Measurements from ENCODE around the gene ZNF362.
A peak's percentile ranks its signal among the peaks of the same experiment; 100 is the strongest.

Gene ZNF362

DNA sequence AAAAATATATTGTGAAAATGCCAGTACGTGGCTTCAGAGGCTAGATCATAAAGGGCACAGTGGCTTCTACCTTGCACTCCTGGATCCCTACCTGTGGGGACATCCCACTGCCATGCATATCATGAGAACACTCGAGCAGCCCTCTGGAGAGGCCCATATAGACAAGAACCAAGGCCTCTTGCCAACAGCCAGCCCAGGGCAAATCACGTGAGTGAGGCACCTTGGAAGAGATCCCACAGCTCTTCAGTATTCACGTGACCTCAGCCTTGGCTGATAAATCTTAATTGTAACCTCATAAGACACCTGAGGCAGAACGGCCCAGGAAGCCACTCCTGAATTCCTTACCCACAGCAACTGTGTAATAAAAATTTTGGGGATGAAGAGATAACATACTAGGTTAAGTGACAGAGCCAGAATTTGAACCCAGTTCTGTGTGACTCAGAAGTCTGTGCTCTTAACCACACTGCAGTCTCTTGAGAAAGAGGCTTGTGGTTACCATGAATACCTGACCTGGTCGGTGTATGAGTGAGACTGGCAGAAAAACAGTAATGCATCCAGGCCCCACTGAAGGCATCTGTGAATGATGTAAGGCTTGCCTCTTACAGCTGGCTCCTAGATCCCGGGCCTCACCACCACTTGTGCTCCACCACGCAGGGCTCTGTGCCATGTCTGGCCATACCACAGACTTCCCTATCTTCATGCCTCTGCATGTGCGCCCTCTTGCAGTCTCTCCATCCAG is 71.5 kb downstream of the ZNF362 start:
- 96 to 98% methylated on average over 7 to 8 of the region's 9 CpGs for WGBS, 2 experiments (ENCODE audit: insufficient coverage in 2 of 2)
- H3K4me1 ChIP-seq (ENCODE audit: control insufficient read depth, insufficient read depth, low read length, poor library complexity, severe bottlenecking), result peaks cover 7% of the 10 kb centered on the region
- no peaks in the 10 kb centered on the region for H3K9me3 ChIP-seq (ENCODE audit: control insufficient read depth, low read length)
- H3K4me3 ChIP-seq (ENCODE audit: extremely low read depth, insufficient read depth, low read length, poor library complexity, severe bottlenecking), result no peak overlapping the region
- peaks cover 99% of the 10 kb centered on the region for H3K36me3 ChIP-seq (ENCODE audit: control insufficient read depth, insufficient read depth, low read length)
- no peak overlapping the region for H3K27ac ChIP-seq (ENCODE audit: low read depth, low read length, severe bottlenecking)

DNA sequence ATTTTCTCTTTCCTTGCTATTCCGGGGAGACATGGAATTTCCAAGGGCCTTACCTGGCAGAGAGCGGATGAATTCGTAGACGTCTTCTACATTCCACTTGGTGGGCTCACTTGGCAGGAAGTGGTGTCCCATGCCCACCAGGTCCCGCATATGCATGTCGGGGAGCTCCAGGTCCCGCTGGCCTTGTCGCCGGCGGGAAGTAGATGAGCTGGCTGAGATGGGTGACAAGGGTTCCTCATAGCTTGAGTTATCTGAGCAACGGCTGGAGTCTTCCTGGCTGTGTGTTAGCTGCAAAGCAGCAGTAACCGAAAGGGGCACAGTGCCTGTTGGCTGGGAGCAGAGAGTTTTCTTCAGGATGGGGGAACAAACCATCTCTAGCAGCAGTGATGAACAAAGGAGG is 72.5 kb downstream of the ZNF362 start:
- H3K4me1 ChIP-seq (ENCODE audit: control insufficient read depth, insufficient read depth, low read length, poor library complexity, severe bottlenecking), result peaks cover 12% of the 10 kb centered on the region
- no peak overlapping the region for H3K4me3 ChIP-seq (ENCODE audit: extremely low read depth, insufficient read depth, low read length, poor library complexity, severe bottlenecking)
- peaks cover 99% of the 10 kb centered on the region for H3K36me3 ChIP-seq (ENCODE audit: control insufficient read depth, insufficient read depth, low read length)
- WGBS, 2 experiments (ENCODE audit: insufficient coverage in 2 of 2), result 94 to 97% methylated on average over 11 to 12 of the region's 12 CpGs
- no peaks in the 10 kb centered on the region for H3K9me3 ChIP-seq (ENCODE audit: control insufficient read depth, low read length)
- H3K27ac ChIP-seq (ENCODE audit: low read depth, low read length, severe bottlenecking), result no peak overlapping the region

- H3K9me3 ChIP-seq (ENCODE audit: control insufficient read depth, low read length), result no peaks in the 10 kb centered on the region
- no peak overlapping the region for H3K27ac ChIP-seq (ENCODE audit: low read depth, low read length, severe bottlenecking)
- 91 to 93% methylated on average over 19 of the region's 19 CpGs for WGBS, 2 experiments (ENCODE audit: insufficient coverage in 2 of 2)
- peaks cover 99% of the 10 kb centered on the region for H3K36me3 ChIP-seq (ENCODE audit: control insufficient read depth, insufficient read depth, low read length)
- peaks cover 15% of the 10 kb centered on the region for H3K4me1 ChIP-seq (ENCODE audit: control insufficient read depth, insufficient read depth, low read length, poor library complexity, severe bottlenecking)
- no peak overlapping the region for H3K4me3 ChIP-seq (ENCODE audit: extremely low read depth, insufficient read depth, low read length, poor library complexity, severe bottlenecking)
These were observed 73.5 kb downstream of the ZNF362 start for GRCh38 chr1:33329600-33330305.

- no peak overlapping the region for H3K4me3 ChIP-seq (ENCODE audit: extremely low read depth, insufficient read depth, low read length, poor library complexity, severe bottlenecking)
- 100% methylated on average over 1 to 3 of the region's 3 CpGs for WGBS, 2 experiments (ENCODE audit: insufficient coverage in 2 of 2)
- H3K27ac ChIP-seq (ENCODE audit: low read depth, low read length, severe bottlenecking), result no peak overlapping the region
- no peaks in the 10 kb centered on the region for H3K9me3 ChIP-seq (ENCODE audit: control insufficient read depth, low read length)
- H3K36me3 ChIP-seq (ENCODE audit: control insufficient read depth, insufficient read depth, low read length), result peaks cover 99% of the 10 kb centered on the region
- peaks cover 21% of the 10 kb centered on the region for H3K4me1 ChIP-seq (ENCODE audit: control insufficient read depth, insufficient read depth, low read length, poor library complexity, severe bottlenecking)
These were observed 74.1 kb downstream of the ZNF362 start for GRCh38 chr1:33330361-33330890.

DNA sequence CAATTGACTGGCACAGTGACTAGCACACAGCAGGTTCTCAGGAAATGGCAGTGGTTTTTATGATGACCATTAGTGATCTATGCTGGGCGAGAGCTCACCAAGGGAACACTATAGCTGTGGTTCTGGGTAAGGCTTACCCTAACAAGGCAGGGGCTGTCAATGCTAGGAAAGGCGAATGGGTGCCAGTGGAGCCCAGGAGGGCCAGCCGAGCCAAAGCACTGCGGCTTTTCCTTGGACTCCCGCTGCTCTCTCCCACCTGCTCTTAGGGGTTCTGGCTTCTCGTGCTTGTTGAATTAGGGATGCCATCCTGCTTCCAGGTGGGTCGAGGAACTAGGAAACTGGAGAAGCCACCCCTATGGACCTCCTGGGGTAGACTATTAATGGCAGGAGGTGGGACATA is 74.6 kb downstream of the ZNF362 start:
- H3K4me3 ChIP-seq (ENCODE audit: extremely low read depth, insufficient read depth, low read length, poor library complexity, severe bottlenecking), result no peak overlapping the region
- peaks cover 22% of the 10 kb centered on the region for H3K4me1 ChIP-seq (ENCODE audit: control insufficient read depth, insufficient read depth, low read length, poor library complexity, severe bottlenecking)
- 98 to 100% methylated on average over 5 to 7 of the region's 7 CpGs for WGBS, 2 experiments (ENCODE audit: insufficient coverage in 2 of 2)
- peaks cover 98% of the 10 kb centered on the region for H3K36me3 ChIP-seq (ENCODE audit: control insufficient read depth, insufficient read depth, low read length)
- no peak overlapping the region for H3K27ac ChIP-seq (ENCODE audit: low read depth, low read length, severe bottlenecking)
- no peaks in the 10 kb centered on the region for H3K9me3 ChIP-seq (ENCODE audit: control insufficient read depth, low read length)

GRCh38 chr1:33331444-33332356 is 75.4 kb downstream of the ZNF362 start:
- WGBS, 2 experiments (ENCODE audit: insufficient coverage in 2 of 2), result 96 to 98% methylated on average over 7 to 9 of the region's 10 CpGs
- H3K27ac ChIP-seq (ENCODE audit: low read depth, low read length, severe bottlenecking), result peak overlapping the region; percentile 36
- H3K9me3 ChIP-seq (ENCODE audit: control insufficient read depth, low read length), result no peaks in the 10 kb centered on the region
- peaks cover 95% of the 10 kb centered on the region for H3K36me3 ChIP-seq (ENCODE audit: control insufficient read depth, insufficient read depth, low read length)
- peaks cover 28% of the 10 kb centered on the region for H3K4me1 ChIP-seq (ENCODE audit: control insufficient read depth, insufficient read depth, low read length, poor library complexity, severe bottlenecking)
- H3K4me3 ChIP-seq (ENCODE audit: extremely low read depth, insufficient read depth, low read length, poor library complexity, severe bottlenecking), result no peak overlapping the region

DNA sequence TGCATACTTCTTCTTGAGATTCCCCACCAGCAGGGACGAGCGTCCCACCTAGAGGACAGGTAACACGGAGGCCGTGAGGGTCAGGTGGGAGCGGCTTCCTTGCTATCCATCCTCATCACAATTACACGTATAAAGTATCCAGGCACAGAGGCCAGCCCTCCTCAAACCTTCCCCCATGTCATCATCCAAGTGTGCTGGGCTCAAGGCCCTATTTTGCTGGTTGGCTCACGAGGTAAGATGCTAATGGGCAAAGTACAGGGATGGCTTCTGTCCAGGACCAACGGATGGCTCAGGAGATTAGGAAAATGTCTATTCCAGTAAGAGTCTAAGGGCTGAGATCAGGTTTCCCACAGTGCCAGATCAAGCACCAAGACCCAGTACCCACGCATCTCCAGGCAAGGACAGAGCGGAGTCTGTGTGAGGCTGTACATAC is 76.1 kb downstream of the ZNF362 start:
- WGBS, 2 experiments (ENCODE audit: insufficient coverage in 2 of 2), result 92 to 100% methylated on average over 8 to 9 of the region's 10 CpGs
- H3K36me3 ChIP-seq (ENCODE audit: control insufficient read depth, insufficient read depth, low read length), result peaks cover 90% of the 10 kb centered on the region
- no peaks in the 10 kb centered on the region for H3K9me3 ChIP-seq (ENCODE audit: control insufficient read depth, low read length)
- no peak overlapping the region for H3K27ac ChIP-seq (ENCODE audit: low read depth, low read length, severe bottlenecking)
- H3K4me1 ChIP-seq (ENCODE audit: control insufficient read depth, insufficient read depth, low read length, poor library complexity, severe bottlenecking), result peaks cover 28% of the 10 kb centered on the region
- no peak overlapping the region for H3K4me3 ChIP-seq (ENCODE audit: extremely low read depth, insufficient read depth, low read length, poor library complexity, severe bottlenecking)

GRCh38 chr1:33332881-33333280 is 76.6 kb downstream of the ZNF362 start:
- Histone ChIP-seq H3K36me3 (ENCODE audit: control insufficient read depth, insufficient read depth, low read length) (peaks cover 90% of the 10 kb centered on the region), H3K4me1 (ENCODE audit: control insufficient read depth, insufficient read depth, low read length, poor library complexity, severe bottlenecking) (peaks cover 33% of the 10 kb centered on the region), H3K9me3 (ENCODE audit: control insufficient read depth, low read length) (no peaks in the 10 kb centered on the region), H3K4me3 (ENCODE audit: extremely low read depth, insufficient read depth, low read length, poor library complexity, severe bottlenecking) (no peak overlapping the region), H3K27ac (ENCODE audit: low read depth, low read length, severe bottlenecking) (no peak overlapping the region)
- 96% methylated on average over 5 of the region's 5 CpGs for WGBS, 2 experiments (ENCODE audit: insufficient coverage in 2 of 2)

- Histone ChIP-seq H3K4me3 (ENCODE audit: extremely low read depth, insufficient read depth, low read length, poor library complexity, severe bottlenecking) (no peak overlapping the region), H3K27ac (ENCODE audit: low read depth, low read length, severe bottlenecking) (no peak overlapping the region), H3K9me3 (ENCODE audit: control insufficient read depth, low read length) (no peaks in the 10 kb centered on the region), H3K4me1 (ENCODE audit: control insufficient read depth, insufficient read depth, low read length, poor library complexity, severe bottlenecking) (peaks cover 45% of the 10 kb centered on the region), H3K36me3 (ENCODE audit: control insufficient read depth, insufficient read depth, low read length) (peaks cover 85% of the 10 kb centered on the region)
- WGBS, 2 experiments (ENCODE audit: insufficient coverage in 2 of 2), result 90% methylated on average over 13 to 16 of the region's 17 CpGs
These were observed 77.8 kb downstream of the ZNF362 start for GRCh38 chr1:33334081-33334552.

- H3K36me3 ChIP-seq (ENCODE audit: control insufficient read depth, insufficient read depth, low read length), result peaks cover 83% of the 10 kb centered on the region
- WGBS, 2 experiments (ENCODE audit: insufficient coverage in 2 of 2), result 81 to 94% methylated on average over 3 to 4 of the region's 4 CpGs
- peaks cover 54% of the 10 kb centered on the region for H3K4me1 ChIP-seq (ENCODE audit: control insufficient read depth, insufficient read depth, low read length, poor library complexity, severe bottlenecking)
These were observed 78.7 kb downstream of the ZNF362 start for GRCh38 chr1:33335020-33335419.

More at GRCh38 chr1:33335020-33335419, 78.7 kb downstream of the ZNF362 start:
- no peaks in the 10 kb centered on the region for H3K9me3 ChIP-seq (ENCODE audit: control insufficient read depth, low read length)
- no peak overlapping the region for H3K27ac ChIP-seq (ENCODE audit: low read depth, low read length, severe bottlenecking)
- H3K4me3 ChIP-seq (ENCODE audit: extremely low read depth, insufficient read depth, low read length, poor library complexity, severe bottlenecking), result no peak overlapping the region

All from mesodermal cell (in vitro differentiated cells).